ENCODE data around the gene RBCK1.
"Not testable (repeated sequence)": the region's sequence is repeated elsewhere in the genome, so short reads cannot be mapped to it uniquely, and the experiment has no call there.

The RBCK1 gene

DNA sequence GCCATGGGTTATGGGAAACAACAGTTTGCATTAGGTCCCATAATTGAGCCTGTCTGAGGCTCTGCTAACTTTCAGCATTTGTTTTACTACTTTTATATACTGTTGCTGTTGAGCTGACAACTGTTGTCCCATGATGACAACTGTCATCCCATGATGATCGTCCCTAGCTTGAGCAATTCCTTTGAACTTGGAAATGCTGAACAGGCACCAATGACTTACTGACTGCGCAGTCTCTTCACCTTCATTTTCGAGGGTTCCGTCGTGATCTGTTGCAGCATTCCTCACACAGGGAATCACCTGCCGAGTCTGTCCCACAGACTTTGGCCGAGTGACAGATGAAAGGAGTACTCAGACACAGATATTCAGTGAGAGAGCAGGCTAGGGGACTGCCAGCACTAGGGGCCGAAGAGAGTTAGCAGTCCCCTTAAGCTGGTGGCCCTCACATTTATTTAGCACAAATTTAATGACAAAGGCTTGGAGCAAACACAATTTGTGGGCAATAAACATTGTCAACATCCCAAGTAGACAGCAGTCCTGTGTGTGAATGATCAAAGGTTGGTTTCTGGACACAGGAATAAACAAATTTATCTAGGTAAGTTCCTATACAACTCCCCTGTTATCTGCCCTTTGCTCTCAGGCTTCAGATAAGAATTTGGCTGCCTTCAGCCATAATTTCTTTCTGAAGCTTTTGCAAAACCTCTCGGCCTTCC, 64.2 kb downstream of the RBCK1 start:
- no peak for DNase-seq (ENCODE audit: extremely low read depth, low read depth)
- H3K4me3 ChIP-seq (replicated peaks; ENCODE audit: low read depth, low read length): no peak overlapping the region
- TF ChIP-seq, protein P1, sequence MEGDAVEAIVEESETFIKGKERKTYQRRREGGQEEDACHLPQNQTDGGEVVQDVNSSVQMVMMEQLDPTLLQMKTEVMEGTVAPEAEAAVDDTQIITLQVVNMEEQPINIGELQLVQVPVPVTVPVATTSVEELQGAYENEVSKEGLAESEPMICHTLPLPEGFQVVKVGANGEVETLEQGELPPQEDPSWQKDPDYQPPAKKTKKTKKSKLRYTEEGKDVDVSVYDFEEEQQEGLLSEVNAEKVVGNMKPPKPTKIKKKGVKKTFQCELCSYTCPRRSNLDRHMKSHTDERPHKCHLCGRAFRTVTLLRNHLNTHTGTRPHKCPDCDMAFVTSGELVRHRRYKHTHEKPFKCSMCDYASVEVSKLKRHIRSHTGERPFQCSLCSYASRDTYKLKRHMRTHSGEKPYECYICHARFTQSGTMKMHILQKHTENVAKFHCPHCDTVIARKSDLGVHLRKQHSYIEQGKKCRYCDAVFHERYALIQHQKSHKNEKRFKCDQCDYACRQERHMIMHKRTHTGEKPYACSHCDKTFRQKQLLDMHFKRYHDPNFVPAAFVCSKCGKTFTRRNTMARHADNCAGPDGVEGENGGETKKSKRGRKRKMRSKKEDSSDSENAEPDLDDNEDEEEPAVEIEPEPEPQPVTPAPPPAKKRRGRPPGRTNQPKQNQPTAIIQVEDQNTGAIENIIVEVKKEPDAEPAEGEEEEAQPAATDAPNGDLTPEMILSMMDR (IDR thresholded peaks at IDR 0.05; ENCODE audit: low read depth, low read length, missing control alignments): no peak

GRCh38 chr20:472889-473292, 64.8 kb downstream of the RBCK1 start:
- H3K4me3 ChIP-seq (replicated peaks; ENCODE audit: low read depth, low read length): no peak overlapping the region
- no peak for DNase-seq (ENCODE audit: extremely low read depth, low read depth)
- TF ChIP-seq, protein P1 (IDR thresholded peaks at IDR 0.05; ENCODE audit: low read depth, low read length, missing control alignments): no peak

GRCh38 chr20:474581-474980, 66.5 kb downstream of the RBCK1 start:
- TF ChIP-seq, protein P1 (IDR thresholded peaks at IDR 0.05; ENCODE audit: low read depth, low read length, missing control alignments): no peak
- DNase-seq (ENCODE audit: extremely low read depth, low read depth): no peak
- no peak overlapping the region for H3K4me3 ChIP-seq (replicated peaks; ENCODE audit: low read depth, low read length)

- H3K4me3 ChIP-seq (replicated peaks; ENCODE audit: low read depth, low read length): no peak overlapping the region
- no peak for DNase-seq (ENCODE audit: extremely low read depth, low read depth)
- TF ChIP-seq, protein P1 (IDR thresholded peaks at IDR 0.05; ENCODE audit: low read depth, low read length, missing control alignments): no peak
Observed at GRCh38 chr20:475463-476357, 67.6 kb downstream of the RBCK1 start.

DNA sequence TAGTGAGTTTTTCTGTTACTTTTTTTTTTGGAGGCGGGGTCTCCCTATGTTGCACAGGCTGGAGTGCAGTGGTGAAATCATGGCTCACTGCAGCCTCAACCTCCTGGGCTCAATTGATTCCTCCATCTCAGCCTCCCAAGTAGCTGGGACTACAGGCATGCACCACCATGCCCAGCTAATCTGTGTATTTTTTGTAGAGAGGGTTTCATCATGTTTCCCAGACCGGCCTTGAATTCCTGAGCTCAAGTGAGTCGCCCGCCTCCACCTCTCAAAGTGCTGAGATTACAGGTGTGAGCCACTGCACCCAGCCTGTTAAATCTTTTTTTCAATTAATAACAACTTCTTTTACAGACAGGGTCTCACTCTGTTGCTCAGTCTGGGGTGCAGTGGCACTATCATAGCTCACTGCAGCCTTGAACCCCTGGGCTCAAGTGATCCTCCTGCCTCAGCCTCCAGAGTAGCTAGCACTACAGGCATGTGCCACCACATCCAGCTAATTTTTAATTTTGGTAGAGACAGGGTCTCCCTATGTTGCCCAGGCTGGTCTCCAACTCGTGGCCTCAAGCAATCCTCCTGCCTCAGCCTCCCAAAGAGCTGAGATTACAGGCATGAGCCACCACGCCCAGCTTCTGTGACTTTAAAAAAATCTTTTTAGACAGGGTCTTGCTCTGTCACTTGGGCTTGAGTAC, 68.6 kb downstream of the RBCK1 start:
- H3K4me3 ChIP-seq (replicated peaks; ENCODE audit: low read depth, low read length); DNase-seq (ENCODE audit: extremely low read depth, low read depth): not testable (repeated sequence)

- H3K4me3 ChIP-seq (replicated peaks; ENCODE audit: low read depth, low read length): no peak overlapping the region
- TF ChIP-seq, protein P1 (IDR thresholded peaks at IDR 0.05; ENCODE audit: low read depth, low read length, missing control alignments): no peak
- DNase-seq (ENCODE audit: extremely low read depth, low read depth): no peak
Observed at GRCh38 chr20:478010-478948, 70.2 kb downstream of the RBCK1 start.

Data from HFF-Myc (cell line).